Measurements from ENCODE around the gene KLHL5. TPM values are rescaled to one million over a fixed set of nuclear protein-coding genes. Genes with fewer than 3 reads are reported as not detected.
A peak's percentile ranks its signal among the peaks of the same experiment; 100 is the strongest.

KLHL5 gene
- total and polyA plus RNA-seq, 9 of the 15 experiments (the other 6 are each of a cell fraction or from before 2014, with no cell fraction given) = 8.0 to 30.8 (median 22.1) TPM

DNA sequence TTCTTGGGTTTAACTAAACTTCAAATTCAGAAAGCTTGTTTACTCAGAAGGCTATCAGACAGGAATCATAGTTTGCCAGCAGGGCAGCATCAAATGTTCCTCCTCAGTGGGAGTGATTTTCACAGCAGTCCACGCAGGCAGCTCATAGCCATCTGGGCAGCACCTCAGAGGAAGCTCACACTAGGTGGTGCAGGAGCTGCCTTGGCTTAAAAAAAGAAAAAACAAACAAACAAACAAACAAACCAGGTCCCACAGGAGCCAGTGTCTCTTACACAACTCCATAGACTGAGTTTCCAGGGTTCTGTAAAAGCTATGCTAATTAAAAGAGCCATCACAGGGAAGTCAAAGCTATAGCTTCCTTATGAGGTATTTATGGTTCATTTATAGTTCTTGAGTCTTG lies 10.5 kb upstream of the KLHL5 start (continued):
- TF ChIP-seq NFE2L1 (tag; IDR thresholded peaks at IDR 0.05; ENCODE audit: borderline replicate concordance, low read depth) (no peak), NUFIP1 (IDR thresholded peaks at IDR 0.05; ENCODE audit: partially characterized antibody) (no peak), RBM22 (IDR thresholded peaks at IDR 0.05; ENCODE audit: low read depth, low read length, poor library complexity, severe bottlenecking) (no peak)

DNA sequence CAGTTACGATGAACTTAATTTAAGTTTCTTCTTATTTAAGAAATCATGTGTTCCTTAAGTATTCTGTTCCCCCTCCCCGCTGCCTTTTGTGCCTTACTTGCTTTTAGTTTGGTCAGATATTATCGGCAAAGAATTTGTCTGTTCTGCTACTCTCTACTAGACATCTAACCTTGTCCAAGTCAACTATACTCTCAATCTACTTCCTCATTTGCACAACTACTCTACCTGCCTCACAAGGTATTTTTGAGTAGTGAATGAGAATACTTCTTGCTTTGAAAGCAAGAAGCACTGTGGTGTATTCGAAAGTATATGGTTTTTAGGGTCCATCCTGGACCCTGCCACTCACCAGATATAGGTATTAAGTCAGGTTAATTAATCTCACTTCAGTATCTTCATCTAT lies 8.0 kb upstream of the KLHL5 start:
- no peaks in the 10 kb centered on the region for H4K20me1 ChIP-seq (replicated peaks; ENCODE audit: control insufficient read depth, insufficient read depth, low read length)
- H3K4me1 ChIP-seq (replicated peaks in 1 of 2; ENCODE audit: control insufficient read depth in 2 of 2, insufficient read depth in 2 of 2, low read length in 2 of 2) = peaks cover 0 to 14% of the 10 kb centered on the region in 2 experiments; a peak in 3 of 5 replicates
- H3K9me3 ChIP-seq (replicated peaks; ENCODE audit: control insufficient read depth, insufficient read depth, low read depth, low read length) = no peaks in the 10 kb centered on the region
- DNase-seq (ENCODE audit: extremely low read depth in 1 of 4, low spot score in 3 of 4) (no peak), ATAC-seq (peak; percentile 46; the same call in 2 of the 3 replicates), FAIRE-seq (no peak)
- H2AFZ ChIP-seq (ENCODE audit: low read depth, low read length) = no peak overlapping the region
- intact Hi-C loops (cut with micrococcal nuclease) = no loop called here
- no peak overlapping the region for H3K4me3 ChIP-seq
- in situ Hi-C loops (cut with MboI) = no loop called here
- 56% methylated on average over 4 of the region's 4 CpGs for WGBS (ENCODE audit: insufficient coverage, low coverage, missing lambda C conversion rate)
- no peaks in the 10 kb centered on the region for H3K9me1 ChIP-seq (ENCODE audit: control insufficient read depth, insufficient read depth, low read length)
- no peaks in the 10 kb centered on the region for H3K27me3 ChIP-seq (ENCODE audit: control insufficient read depth in 2 of 2, insufficient read depth in 2 of 2, low read length in 2 of 2)
- peaks cover 2% of the 10 kb centered on the region; the same call in 1 of the 3 replicates for H3K79me2 ChIP-seq (ENCODE audit: control insufficient read depth, insufficient read depth, low read length)
- POLR2A ChIA-PET = interaction anchor here (1.0 to 2.1 kb wide), 2 partner anchors 8 to 16 kb away, joined by 5 to 8 read pairs; no protein-coding TSS in a partner anchor
- CTCF ChIA-PET (ENCODE audit: low intra/inter-chr PET ratio) = no interaction called here
- no peak overlapping the region for H3K9ac ChIP-seq (ENCODE audit: insufficient read depth in 1 of 2, low read depth in 2 of 2, low read length in 2 of 2)
- H3K4me2 ChIP-seq (ENCODE audit: insufficient read depth, low read length) = no peak overlapping the region; the same call in 1 of the 2 replicates
- no peak for TF ChIP-seq SP1 (CRISPR knock-in tag; IDR thresholded peaks at IDR 0.05)
- no peak for TF ChIP-seq HMGN3 (IDR thresholded peaks at IDR 0.05; ENCODE audit: borderline replicate concordance, extremely low read depth, insufficient read length, low read depth, low read length)
- no peak for TF ChIP-seq MTF1 (CRISPR knock-in tag; IDR thresholded peaks at IDR 0.05; ENCODE audit: borderline replicate concordance)
- no peak for TF ChIP-seq E2F3 (CRISPR knock-in tag; IDR thresholded peaks at IDR 0.05)
- TF ChIP-seq, protein P1, sequence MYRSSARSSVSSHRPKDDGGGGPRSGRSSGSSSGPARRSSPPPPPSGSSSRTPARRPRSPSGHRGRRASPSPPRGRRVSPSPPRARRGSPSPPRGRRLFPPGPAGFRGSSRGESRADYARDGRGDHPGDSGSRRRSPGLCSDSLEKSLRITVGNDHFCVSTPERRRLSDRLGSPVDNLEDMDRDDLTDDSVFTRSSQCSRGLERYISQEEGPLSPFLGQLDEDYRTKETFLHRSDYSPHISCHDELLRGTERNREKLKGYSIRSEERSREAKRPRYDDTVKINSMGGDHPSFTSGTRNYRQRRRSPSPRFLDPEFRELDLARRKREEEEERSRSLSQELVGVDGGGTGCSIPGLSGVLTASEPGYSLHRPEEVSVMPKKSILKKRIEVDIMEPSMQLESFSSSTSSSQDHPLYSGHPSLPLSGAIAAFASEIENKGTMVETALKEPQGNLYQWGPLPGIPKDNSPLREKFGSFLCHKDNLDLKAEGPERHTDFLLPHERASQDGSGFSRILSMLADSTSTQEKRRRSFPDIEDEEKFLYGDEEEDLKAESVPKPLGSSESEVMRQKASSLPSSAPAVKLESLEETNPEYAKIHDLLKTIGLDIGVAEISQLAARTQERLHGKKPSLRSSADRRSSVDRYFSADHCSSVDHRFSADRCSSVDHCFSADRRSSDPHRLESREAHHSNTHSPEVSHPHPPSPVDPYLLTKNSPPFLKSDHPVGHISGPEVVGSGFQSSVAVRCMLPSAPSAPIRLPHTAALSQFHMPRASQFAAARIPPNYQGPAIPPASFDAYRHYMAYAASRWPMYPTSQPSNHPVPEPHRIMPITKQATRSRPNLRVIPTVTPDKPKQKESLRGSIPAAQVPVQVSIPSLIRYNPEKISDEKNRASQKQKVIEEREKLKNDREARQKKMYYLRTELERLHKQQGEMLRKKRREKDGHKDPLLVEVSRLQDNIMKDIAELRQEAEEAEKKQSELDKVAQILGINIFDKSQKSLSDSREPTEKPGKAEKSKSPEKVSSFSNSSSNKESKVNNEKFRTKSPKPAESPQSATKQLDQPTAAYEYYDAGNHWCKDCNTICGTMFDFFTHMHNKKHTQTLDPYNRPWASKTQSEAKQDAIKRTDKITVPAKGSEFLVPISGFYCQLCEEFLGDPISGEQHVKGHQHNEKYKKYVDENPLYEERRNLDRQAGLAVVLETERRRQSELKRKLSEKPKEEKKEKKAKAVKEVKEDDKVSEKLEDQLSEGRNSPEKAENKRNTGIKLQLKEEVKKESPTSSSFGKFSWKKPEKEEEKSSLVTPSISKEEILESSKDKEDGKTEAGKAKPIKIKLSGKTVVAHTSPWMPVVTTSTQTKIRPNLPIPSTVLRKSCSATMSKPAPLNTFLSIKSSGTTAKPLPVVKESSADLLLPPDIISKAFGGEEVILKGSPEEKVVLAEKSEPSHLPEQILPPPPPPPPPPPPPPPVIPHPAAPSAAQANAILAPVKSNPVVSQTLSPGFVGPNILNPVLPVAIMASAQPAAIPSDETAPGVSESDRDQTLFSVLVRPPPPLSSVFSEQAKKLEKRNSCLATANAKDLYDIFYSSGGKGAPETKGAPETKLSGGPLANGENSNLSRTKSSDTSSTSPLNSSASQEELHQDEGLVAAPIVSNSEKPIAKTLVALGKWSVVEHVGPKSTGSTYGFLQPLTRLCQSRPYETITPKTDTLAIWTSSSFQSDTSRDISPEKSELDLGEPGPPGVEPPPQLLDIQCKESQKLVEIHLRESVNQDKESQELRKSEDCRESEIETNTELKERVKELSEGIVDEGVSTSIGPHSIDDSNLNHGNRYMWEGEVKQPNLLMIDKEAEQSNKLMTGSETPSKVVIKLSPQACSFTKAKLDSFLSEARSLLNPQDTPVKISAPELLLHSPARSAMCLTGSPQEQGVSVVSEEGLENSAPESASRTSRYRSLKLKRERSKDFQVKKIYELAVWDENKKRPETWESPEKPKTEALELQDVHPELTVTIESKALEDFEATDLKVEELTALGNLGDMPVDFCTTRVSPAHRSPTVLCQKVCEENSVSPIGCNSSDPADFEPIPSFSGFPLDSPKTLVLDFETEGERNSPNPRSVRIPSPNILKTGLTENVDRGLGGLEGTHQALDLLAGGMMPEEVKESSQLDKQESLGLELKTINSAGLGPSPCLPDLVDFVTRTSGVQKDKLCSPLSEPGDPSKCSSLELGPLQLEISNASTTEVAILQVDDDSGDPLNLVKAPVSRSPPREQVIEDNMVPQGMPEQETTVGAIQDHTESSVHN (IDR thresholded peaks at IDR 0.05; ENCODE audit: borderline replicate concordance in 1 of 2, low read depth in 1 of 2) = no peak
- TF ChIP-seq SPI1 (IDR thresholded peaks at IDR 0.05; ENCODE audit: borderline replicate concordance, low read depth, low read length) = no peak
- no peak overlapping the region for H3K27ac ChIP-seq (ENCODE audit: extremely low read depth, low read depth, low read length)
- H3K36me3 ChIP-seq (ENCODE audit: control insufficient read depth, insufficient read depth, low read length) = no peaks in the 10 kb centered on the region
- BruUV-seq (replicated peaks) = no TSS peak
